Measurements from ENCODE around the gene SLIT3.
A peak's percentile ranks its signal among the peaks of the same experiment; 100 is the strongest.

Gene SLIT3

DNA sequence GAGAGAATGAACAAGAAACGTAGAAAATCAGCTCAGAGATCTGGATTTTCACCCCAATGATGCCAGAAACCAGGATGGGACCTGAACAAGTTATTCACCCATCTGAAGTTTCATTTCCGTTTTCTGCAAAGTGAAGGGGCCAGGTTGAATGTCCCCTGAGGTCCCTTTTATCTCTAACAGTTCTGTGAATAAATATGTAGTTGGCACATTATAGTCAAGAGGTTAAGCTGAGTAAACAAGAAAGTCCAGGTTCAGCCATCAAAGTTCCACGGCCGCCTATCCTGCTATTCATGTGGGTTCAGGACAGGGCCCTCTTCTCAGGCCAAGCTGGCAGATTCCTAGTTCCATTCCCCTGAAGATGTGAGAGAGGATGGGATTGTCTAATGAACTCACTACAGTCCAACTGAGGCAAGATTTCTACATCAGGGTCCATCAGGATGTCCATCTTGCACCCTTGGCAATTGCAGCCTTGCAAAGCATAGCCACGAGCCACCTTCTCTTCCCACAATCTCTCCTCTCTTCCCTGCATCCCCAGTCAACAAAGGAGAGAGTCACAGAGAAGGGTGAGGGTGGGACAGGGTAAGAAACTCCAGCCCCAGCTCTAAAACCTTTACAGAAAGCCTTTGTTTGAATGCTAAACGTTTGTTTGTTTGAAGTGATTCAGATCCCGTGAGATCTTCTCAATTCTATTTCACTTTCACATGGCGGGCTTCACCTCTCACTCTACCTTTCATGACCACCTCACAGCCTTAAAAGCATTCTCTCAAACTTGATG lies 311.0 kb downstream of the SLIT3 start:
- Histone ChIP-seq H3K9me2 (replicated peaks; ENCODE audit: insufficient read depth, low read length) (no peaks in the 10 kb centered on the region), H3F3A (ENCODE audit: insufficient read depth) (no peaks in the 10 kb centered on the region), H3K27me3 (ENCODE audit: low read length) (no peaks in the 10 kb centered on the region), H3K9me3 (ENCODE audit: insufficient read depth, low read length) (no peaks in the 10 kb centered on the region), H3K9ac (ENCODE audit: low read length) (no peak overlapping the region), H3K79me2 (ENCODE audit: insufficient read depth, low read length) (no peaks in the 10 kb centered on the region), H3K4me3 (ENCODE audit: insufficient read depth, low read length, poor library complexity, severe bottlenecking) (no peak overlapping the region), H3K27ac (ENCODE audit: low read depth, low read length) (no peak overlapping the region), H3K36me3 (ENCODE audit: low read length) (no peaks in the 10 kb centered on the region), H2AFZ (ENCODE audit: low read depth, low read length, severe bottlenecking) (no peak overlapping the region), H3K4me2 (ENCODE audit: low read depth, low read length, poor library complexity, severe bottlenecking) (no peak overlapping the region), H4K20me1 (ENCODE audit: low read depth, low read length) (no peaks in the 10 kb centered on the region)
- TF ChIP-seq CTCF (IDR thresholded peaks at IDR 0.05; ENCODE audit: insufficient read depth, low read length, poor library complexity, severe bottlenecking) (no peak), EZH2phosphoT487 (conservative IDR thresholded peaks at IDR 0.05; ENCODE audit: low read length) (no peak)

DNA sequence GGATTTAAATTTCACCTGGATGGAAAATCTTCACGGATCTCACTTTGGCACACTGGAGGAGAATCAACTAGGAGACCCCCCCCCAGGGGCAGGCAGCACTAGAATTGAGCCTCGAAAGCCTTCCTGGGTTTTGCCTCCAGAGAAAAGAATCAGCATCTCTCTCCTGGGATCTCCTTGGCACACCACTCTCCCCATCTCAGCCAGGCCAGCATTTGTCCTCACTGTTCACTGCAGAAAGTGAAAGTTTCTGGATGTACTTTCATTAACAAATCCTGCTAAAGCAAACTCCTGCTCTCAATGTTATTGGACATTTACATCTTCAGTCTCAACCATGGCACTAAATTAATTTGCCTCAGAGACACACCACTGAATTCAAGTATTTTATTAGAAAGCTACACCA lies 312.2 kb downstream of the SLIT3 start:
- TF ChIP-seq CTCF (IDR thresholded peaks at IDR 0.05; ENCODE audit: insufficient read depth, low read length, poor library complexity, severe bottlenecking) = no peak
- no peak for TF ChIP-seq EZH2phosphoT487 (conservative IDR thresholded peaks at IDR 0.05; ENCODE audit: low read length)
- Histone ChIP-seq H3K27me3 (ENCODE audit: low read length) (no peaks in the 10 kb centered on the region), H3K79me2 (ENCODE audit: insufficient read depth, low read length) (no peaks in the 10 kb centered on the region)

GRCh38 chr5:168987543-168988300 lies 313.2 kb downstream of the SLIT3 start:
- Histone ChIP-seq H3K36me3 (ENCODE audit: low read length) (no peaks in the 10 kb centered on the region), H3K9me2 (replicated peaks; ENCODE audit: insufficient read depth, low read length) (no peaks in the 10 kb centered on the region), H3K27me3 (ENCODE audit: low read length) (no peaks in the 10 kb centered on the region), H3F3A (ENCODE audit: insufficient read depth) (no peaks in the 10 kb centered on the region), H3K27ac (ENCODE audit: low read depth, low read length) (no peak overlapping the region), H4K20me1 (ENCODE audit: low read depth, low read length) (no peaks in the 10 kb centered on the region), H3K9ac (ENCODE audit: low read length) (no peak overlapping the region), H3K9me3 (ENCODE audit: insufficient read depth, low read length) (no peaks in the 10 kb centered on the region), H3K4me2 (ENCODE audit: low read depth, low read length, poor library complexity, severe bottlenecking) (no peak overlapping the region), H3K4me3 (ENCODE audit: insufficient read depth, low read length, poor library complexity, severe bottlenecking) (no peak overlapping the region), H2AFZ (ENCODE audit: low read depth, low read length, severe bottlenecking) (no peak overlapping the region), H3K79me2 (ENCODE audit: insufficient read depth, low read length) (no peaks in the 10 kb centered on the region)
- TF ChIP-seq EZH2phosphoT487 (conservative IDR thresholded peaks at IDR 0.05; ENCODE audit: low read length) (no peak), CTCF (IDR thresholded peaks at IDR 0.05; ENCODE audit: insufficient read depth, low read length, poor library complexity, severe bottlenecking) (peak; percentile 88)

More for the DNA sequence above, 312.2 kb downstream of the SLIT3 start:
- Histone ChIP-seq H3K4me3 (ENCODE audit: insufficient read depth, low read length, poor library complexity, severe bottlenecking) (no peak overlapping the region), H3K27ac (ENCODE audit: low read depth, low read length) (no peak overlapping the region), H4K20me1 (ENCODE audit: low read depth, low read length) (no peaks in the 10 kb centered on the region), H3K9me2 (replicated peaks; ENCODE audit: insufficient read depth, low read length) (no peaks in the 10 kb centered on the region), H2AFZ (ENCODE audit: low read depth, low read length, severe bottlenecking) (no peak overlapping the region), H3F3A (ENCODE audit: insufficient read depth) (no peaks in the 10 kb centered on the region), H3K9me3 (ENCODE audit: insufficient read depth, low read length) (no peaks in the 10 kb centered on the region), H3K36me3 (ENCODE audit: low read length) (no peaks in the 10 kb centered on the region), H3K9ac (ENCODE audit: low read length) (no peak overlapping the region), H3K4me2 (ENCODE audit: low read depth, low read length, poor library complexity, severe bottlenecking) (no peak overlapping the region)

Data from SU-DHL-6 (cell line).